Esophagus squamous epithelium (tissue), 4 donors: Measurements from ENCODE around the gene MXI1.

ENCODE experiments used
- CTCF ChIP-seq, 6 experiments: fragments of 450-650 bp in 4 of 6; fragments of 200-600 bp in 2 of 6; sonication (generic) in 2 of 6; IDR thresholded peaks; one replicate each; pipeline ENCODE4 v1.5.1; 2016 to 2019; ENCODE audit warnings: antibody characterized with exemption in 6 of 6, mild to moderate bottlenecking in 4 of 6, moderate library complexity in 4 of 6
- POLR2A ChIP-seq, 4 donors: fragments of 450-650 bp; IDR thresholded peaks; one replicate each; pipeline ENCODE4 v1.6.1; 2017; ENCODE audit warnings: antibody characterized with exemption in 4 of 4, mild to moderate bottlenecking in 4 of 4, moderate library complexity in 3 of 4

- TF ChIP-seq CTCF (IDR thresholded peaks at IDR 0.05) (no peak), POLR2A (IDR thresholded peaks at IDR 0.05) (no peak)
These were observed 40.3 kb upstream of the MXI1 start for GRCh38 chr10:110167149-110167548.
